HG02981 (cell line): ENCODE data around the gene CLCNKA.

ENCODE experiments used
- ATAC-seq: cut with Tn5 transposase; IDR thresholded peaks from one replicate; pipeline ENCODE4 v1.9.1; 2021; ENCODE audit warnings: mild to moderate bottlenecking, moderate library complexity; ENCODE audit not compliant: unreplicated experiment

Gene CLCNKA

DNA sequence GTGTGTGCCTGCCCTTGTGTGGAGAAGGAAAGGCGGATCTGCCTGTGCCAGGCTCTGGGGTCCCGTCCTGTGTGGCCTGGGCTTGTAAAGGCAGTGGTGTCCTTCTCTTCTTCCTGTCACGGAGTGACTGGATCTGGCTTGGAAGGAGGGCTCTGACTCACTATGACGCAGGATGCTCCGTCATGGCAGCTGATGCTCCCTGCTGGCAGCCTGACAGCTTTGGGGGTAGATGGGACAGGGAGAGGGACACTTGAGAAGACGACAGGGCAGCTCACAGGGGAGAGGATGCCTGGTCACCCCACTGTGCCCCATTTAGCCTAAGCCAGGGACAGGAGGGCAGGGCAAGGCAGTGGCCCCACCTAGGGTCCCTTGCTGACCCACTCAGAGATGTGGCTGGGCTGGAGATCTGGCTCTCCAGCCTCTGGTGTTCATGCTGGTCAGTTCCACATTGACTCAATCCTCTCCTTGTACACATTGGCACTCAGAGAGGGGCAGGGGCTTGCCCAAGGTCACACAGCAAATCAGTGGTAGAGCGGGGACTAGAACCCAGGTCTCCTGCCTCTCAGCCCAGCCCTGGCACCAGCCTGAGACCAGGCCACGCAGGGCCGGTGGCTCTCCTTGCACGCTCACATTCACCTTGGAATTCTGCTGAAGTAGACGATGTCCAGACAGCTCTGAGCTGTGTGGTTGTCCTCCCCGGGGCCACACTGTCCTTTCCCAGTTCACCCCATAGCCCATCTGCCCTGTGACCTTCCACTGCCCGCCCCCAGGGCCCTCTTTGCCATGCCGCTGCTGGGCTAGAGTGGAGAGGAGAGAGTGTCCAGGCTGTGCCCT is 54.4 kb downstream of the CLCNKA start:
- ATAC-seq = no peak

DNA sequence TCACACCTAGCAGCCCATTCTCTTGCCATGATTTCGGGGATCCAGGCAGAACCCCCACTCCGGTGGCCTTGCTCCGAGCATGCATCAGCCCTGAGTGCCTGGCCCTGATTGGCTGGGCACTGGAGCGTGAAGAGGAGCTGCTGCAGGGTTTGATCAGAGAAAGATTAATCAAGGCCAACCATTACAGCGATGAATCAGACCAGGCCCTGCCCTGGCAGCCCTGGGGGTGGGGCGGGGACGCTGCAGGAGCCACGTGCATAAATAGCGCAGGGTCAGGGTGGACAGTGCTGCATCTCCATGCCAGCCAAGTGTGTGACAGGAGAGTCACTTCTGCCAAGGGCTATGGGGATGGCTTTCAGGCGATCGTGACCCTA is 55.0 kb downstream of the CLCNKA start:
- no peak for ATAC-seq

DNA sequence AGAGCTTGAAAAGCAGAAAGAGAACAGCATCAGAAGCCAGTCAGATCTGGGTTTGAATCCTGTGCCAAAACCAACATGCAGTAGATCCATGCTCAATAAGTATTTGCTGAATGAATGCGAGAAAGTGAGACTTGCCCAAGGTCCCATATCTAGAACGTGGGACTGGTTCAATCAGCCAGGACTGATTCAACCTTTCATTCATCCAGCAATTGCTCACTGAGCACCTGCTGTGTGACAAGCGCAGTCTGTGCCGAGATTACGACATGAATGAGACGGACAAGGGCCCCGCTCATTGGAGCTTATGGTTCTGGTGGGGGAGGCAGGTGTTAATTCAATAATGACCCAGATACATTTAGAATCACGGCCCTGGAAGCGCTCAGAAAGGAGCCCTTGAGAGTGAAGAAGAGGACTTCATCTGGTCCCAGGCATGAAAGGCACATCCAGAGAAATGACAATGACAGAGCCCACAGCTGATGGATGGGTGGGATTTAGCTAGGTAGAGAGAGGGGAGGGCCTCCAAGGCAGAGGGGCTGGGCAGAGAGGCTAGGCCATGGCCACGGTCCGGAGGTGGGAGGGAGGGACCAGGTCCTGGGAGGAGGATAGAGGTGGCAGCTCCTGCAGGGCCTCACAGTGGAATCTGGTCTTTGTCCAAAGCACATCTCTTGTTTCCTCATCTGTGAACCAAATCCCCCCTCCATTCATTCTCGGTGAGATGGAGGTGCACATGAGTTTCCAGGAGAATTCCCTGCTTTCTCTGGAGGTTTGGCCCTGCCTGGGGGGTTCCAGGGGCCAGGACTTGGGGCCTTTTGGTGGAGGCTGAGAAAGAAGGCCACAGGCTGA is 55.8 kb downstream of the CLCNKA start:
- ATAC-seq = no peak

DNA sequence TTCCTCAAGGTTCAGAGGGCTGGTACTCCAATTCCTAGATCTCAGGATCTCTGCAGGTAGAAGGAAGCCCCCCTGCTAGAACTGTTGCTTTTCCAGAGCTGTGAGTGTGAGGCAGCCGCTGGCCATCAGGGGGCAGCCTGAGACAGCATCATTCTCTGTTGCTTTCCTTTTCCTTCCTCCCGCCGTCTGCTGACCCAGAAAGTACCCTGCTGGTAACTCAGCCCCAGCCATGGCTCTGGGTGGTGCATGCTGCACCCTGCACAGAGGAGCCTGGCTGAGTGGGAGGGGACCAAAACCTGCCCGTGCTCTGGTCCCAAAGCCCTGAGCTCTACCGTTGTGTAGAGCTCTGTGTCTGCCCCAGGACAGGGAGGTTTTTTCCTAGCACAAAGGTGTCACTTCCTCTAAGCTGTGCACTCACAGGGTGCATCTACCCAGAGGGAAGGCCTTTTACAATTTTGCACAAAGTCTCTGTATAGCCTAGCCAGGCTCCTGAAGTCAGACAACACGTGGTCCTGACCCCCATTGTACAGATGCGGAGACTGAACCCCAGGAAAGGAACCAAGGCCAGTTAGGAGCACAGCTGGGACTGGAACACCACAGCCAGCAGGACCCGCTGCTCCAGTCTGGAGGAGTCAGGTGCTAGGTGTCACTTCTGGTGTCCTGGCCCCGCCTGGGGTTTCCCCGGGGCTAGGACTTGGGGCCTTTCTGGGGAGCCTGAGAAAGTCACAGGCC is 57.3 kb downstream of the CLCNKA start:
- no peak for ATAC-seq

DNA sequence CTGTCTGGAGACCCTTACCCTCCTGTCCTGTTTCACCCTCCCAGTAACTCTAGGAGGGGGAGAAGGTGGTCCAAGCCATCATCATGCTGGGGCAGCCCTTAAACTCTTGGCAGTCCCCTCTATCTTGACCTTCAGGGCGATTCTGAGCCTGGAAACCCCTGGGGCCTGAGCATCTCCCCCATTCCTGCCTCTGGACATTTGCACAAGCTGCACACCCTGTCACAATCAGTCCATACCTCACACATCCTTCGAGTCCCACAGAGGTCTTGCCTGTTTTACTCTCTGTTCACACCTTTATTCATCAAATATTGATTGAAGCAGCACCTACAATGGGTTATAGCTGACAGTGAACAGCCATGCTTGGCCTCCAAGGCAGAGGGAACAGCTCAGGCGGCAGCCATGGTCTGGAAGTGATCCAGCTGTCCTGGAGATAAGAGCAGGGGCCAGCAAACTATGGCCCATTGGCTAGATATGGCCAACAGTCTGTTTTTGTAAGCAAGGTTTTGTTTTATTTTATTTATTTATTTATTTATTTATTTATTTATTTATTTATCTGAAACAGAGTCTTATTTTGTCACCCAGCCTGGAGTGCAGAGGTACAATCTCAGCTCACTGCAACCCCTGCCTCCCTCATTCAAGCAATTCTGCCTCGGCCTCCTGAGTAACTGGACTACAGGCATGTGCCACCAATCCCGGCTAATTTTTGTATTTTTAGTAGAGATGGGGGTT is 58.8 kb downstream of the CLCNKA start:
- ATAC-seq = no peak

DNA sequence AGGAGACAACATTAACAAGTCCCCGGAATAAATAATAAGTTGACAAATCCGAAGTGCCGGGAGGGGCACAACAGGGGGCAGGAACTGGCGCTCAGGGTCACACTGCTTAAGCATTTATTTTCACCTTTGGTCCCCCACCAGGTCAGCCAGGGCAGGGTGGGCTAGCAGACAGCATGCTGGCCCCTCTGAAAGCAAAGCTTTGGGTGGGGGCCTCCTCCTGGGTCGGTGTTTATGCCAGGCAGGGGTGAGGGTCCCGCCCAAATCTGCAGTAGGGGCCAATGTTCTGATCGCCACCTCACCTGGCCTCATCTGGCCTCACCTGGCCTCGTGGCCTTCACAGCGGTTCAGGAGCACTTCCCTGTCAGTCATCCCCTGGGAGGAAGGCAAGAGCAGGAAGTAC is 59.8 kb downstream of the CLCNKA start:
- no peak for ATAC-seq

DNA sequence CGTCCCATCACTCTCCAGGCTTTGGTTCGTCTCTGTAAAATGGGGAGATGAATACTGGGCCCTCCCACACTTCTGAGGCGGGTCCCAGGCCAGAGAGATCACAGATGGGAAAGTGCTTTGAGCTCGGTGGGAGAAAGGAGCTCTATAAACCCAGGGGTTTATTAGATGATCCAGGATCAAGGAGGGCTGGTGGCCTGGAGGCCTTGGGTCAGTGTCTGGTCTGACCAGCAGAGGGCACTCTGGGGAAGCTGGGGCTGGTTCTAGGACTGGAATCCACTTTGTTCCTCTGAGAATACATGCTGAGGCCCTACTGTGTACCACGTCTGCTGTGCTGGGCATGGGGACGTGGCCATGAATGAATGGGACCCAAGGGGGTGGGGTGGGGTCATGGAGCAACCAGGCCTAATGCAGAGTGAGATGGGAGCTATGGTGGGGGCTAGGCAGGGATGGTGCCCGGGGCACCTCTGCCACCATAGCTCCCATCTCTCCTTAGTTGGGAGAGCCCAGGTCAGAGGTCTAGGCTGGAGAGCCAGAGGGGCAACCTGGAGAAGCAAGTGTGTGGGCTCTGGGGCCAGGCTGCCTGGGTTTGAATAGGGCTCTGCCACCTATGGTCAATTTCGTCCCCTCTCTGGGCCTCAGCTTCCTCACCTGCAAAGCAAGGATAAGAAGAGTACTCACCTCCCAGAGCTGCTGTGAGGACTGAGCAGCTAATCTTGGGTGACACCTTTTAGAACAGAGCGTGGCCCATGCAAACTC is 60.6 kb downstream of the CLCNKA start:
- ATAC-seq = no peak

DNA sequence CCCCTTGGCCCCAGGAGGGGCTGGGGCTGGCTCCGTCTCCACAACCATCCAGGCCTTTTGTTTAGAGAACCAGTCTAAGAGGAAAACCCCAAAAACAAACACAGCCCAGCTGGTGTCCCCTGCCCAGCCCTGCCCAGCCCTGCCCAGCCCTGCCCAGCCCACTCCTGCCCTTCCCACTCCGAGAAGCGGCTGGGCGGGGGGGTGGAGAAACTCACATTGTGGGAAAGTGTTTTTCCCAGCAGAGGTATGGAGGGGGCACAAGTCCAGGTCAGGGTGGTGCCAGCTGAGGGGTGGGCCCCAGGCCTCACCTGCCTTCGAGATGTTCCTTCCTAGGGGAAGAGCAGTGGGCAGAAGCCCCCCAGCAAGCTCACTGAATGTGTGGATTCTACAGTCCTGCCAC is 61.6 kb downstream of the CLCNKA start:
- ATAC-seq = no peak
